Stimulated activated CD8-positive, alpha-beta memory T cell treated with anti-CD3 and anti-CD28 coated beads, Interleukin-4, amount 100 ng/mL, for 1 hour (primary cell): ENCODE data around the gene SEZ6L.

ENCODE experiments used
- DNase-seq, 2 donors: peaks; one replicate each; pipeline ENCODE4 v3.0.0-alpha.2; 2020; ENCODE audit warnings: low read depth in 2 of 2, low spot score in 1 of 2

The SEZ6L gene

DNA sequence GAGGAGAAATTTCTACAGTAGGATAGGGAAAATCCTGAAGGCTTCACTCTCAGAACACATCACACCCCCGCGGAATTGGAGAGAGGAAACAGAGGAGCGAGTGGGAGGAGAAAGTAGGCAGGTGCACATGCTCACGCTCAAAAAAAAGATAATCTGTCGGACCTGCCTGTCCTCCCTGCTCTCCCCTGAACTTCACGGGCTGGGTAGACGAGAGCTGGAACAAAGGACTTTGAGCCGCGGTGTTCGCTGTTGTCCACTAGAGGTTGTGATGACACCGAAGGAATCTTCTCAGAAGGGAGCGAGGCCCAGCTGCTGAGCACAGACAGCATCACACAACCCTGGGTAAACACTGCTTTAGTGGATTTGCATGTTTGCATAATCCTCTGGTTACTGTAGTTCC lies 5.0 kb downstream of the SEZ6L start:
- DNase-seq = no peak

DNA sequence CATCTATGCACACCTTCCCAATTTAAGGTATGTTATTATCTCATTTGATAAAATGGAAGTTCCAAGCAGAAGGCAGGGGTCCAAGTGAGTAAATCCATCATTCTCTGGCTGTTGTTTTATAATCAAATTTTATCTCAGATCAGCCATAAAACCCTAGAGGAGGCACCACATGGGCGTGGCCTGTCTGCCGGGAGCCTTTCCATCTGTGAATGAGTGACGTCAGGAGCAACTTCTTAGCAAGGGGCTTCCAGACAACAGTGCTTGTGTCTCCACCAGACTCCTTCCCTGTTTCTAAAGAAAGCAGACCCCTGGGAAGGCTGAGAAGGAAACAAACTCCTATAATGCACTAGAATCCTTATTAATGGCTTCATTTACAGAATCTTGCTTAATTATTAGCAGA lies 13.5 kb downstream of the SEZ6L start:
- DNase-seq = no peak

DNA sequence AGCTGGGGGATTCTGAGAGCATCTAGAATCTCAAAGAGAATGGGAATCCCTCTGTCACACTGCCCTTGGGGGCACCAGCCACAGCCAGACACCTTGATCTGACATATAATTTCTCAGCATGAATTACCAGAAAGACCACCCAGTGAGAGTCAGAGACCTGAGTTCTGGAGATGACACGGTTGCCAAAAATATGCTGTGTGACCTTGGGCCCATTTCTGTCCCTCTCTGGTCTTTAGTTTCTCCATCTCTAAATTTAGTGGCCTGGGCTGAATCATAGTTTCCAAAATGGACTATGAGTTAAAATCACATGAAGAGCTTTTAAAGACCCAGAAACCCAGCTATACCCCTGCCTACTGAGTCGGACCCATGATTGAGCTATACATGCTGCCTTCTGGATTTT lies 15.9 kb downstream of the SEZ6L start:
- no peak for DNase-seq

DNA sequence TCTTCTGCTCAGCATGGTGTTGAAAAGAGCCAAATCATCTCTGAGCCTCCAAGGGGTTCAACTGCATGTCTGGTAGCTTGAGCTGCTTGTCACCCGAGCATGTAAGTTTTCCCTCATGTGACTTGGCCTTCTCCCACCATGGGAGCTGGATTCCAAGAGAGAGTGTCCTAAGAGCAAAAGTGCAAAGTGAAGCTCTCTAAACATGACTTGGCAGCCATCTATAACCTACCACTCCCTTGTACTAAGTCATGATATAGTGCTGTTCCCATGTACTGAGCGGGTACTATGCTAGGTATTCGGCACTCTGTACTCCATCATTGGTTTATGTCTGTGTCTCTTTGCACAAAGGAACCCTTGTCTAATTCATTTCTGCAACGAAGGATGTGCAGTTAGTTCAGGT lies 19.1 kb downstream of the SEZ6L start:
- no peak for DNase-seq

DNA sequence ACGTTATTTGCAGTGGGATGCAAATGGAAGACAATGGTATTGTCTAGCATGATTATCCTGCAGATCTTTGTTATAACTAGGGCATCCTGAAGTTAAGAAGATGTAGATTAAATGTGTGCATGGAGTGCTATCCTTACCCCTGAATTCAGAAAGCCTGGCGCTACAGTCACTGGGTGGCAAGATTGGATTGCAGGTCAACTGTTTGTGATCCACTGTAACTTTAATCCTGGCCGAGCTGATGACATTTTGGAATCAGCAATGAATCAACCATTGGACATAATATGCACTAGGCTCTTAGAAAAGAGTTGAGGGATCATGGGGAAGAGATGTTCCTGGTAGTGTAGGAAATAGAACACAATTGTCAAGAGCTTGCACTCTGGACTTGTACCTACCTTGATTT lies 25.1 kb downstream of the SEZ6L start:
- no peak for DNase-seq

DNA sequence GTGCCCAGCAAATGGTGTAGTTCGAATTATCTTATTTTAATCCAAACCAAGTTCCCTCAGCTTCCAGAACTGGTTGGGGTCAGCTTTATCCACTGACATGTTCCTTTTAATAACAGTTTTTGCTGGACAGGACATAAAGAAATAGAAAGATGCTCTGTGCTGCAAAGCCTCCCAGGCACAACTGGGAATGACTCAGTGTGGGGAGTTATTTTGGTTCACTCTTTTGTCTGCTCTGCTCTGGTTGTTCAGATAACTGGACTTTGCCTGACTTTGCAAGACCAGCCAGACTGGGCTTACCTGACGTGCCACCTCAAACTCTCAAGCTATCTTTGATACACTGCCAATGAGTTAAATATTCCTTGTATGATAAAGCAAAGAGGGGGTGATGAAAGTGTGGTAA lies 25.6 kb downstream of the SEZ6L start:
- no peak for DNase-seq

DNA sequence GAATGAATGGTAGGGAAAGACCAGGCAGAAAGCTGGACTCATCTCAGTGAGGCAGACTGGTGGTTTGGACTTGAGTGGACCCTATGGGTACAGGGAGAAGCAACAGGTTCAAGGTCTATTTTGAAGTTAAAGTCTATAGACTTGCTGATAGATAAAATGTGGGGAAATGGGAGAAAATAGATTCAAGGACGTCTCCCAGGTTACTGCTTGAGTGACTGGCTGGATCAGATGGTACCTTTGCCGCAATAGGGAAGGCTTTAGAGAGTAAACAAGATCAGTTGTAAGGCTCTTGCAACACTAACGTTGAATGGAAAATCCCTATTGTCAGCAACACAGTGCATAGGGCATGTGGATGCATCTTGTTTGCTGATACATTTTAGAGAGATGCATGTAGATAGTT lies 27.4 kb downstream of the SEZ6L start:
- DNase-seq = no peak

DNA sequence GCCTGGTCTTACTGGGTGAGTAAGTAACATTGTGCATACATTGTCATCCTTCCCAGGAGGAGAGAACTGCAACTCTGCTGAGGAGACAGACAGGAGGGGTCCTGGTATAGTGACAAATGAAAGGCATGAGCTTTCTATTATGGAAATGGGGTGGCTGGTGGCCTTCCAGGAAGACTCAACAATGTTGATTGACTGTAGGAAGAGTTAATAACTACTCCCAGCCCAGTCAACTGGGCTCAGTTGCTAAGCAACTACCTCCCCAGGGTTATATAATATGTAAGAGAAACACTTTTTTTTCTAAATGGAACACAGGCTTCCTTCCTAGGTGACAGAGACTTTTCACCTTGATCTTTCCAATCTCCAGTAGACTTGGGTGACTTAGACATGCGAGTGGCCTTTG lies 28.2 kb downstream of the SEZ6L start:
- DNase-seq = no peak

DNA sequence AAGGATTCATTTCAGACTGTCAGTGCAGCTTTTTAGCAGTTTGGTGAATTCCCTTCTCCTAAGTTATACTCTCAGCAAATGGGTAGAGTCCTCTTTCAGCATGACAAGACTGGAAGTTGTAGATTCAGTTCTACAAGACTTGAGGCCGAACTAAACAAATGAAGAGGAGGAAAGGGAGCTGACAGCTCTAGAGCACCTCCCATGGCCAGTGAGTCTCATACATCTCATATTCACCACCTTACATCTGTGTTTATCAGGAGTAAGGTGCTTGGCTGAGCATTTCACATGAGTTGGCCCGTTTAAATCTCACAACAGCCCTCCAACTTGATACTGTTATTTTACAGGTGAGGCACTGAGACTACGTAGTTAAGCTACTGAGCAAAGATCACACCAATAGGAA lies 30.4 kb downstream of the SEZ6L start:
- no peak for DNase-seq

DNA sequence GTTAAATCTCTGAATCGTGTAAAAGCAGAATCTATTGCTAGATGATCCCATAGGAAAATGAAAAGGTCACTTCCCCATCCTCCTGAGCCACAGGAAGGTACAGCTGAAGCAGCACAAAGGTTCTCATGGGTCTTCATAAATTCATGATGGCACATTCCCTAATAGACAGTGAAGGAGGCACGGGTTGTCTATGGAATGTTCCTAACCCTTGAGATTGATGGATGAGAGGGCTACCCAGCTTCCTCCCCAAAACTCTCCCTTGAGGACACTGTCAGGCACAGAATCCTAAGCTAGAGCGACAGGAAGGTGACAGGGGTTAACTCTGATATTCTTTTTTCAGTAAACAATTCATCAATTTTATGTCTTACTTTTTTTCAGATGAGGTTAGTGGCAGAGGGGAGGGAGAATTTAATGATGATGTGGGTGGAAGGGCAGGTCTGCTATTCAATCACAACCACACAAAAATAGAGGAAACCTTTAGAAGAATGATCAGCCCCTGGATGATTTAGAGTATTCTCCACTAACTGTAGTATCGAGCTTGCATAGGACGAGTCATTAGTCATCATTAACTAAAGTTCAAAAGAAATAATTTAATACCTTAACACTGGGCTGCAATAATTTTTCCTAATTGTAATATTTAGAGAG lies 33.1 kb downstream of the SEZ6L start:
- DNase-seq = no peak

DNA sequence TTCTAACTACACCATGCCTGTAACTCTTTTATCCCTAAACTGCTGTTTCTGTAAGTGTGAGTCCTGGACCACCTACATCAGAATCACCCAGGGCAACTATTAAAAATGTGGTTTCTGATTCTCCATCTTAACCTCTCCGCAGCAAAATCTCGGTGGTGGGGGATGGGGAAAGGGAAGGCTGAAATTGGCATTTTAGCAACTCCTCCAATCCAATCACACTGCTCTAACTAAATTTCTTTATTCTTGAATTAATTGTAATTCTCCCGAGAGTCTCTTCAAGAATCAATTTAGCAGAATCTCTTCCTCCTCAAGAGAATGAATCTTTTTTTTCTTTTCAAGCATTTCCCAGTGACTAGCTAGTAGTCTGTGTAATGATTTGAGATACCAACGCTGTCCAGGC lies 36.2 kb downstream of the SEZ6L start:
- DNase-seq = no peak

DNA sequence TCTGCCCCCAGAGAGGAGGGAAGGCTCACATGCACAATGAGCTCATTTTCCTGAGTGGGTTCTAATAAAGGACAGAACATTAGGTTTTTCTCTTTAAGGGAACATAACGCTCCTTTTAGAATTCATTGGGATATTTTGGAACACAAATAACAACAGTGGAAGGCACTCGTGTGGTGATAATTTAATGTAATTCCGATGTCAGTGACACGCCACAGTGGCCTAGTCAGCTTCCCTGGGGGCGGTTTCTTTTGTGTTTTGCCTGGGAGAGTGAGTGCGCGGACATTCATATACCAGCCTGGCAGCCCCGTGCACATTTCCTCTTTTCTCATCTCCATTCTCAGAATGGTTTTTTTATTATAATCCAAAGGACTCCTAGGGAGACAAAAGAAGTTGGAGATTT lies 41.1 kb downstream of the SEZ6L start:
- DNase-seq = no peak

DNA sequence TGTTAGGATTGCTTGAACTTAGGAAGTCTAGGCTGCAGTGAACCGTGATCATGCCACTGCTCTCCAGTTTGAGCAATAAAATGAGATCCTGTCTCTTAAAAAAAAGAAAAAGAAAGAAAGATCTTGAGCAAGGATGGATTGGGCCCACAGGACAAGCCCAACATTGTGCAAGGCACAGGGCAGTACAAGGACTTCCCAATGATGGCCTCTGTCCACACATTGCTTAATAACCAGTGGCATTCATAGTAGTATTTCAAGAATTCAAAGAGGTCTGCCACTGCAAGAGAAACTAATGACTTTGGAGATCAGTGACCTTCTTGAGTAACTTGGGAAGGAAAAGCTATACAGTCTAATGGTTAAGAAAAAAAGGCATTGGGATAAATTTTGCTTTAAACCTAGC lies 44.6 kb downstream of the SEZ6L start:
- DNase-seq = no peak

DNA sequence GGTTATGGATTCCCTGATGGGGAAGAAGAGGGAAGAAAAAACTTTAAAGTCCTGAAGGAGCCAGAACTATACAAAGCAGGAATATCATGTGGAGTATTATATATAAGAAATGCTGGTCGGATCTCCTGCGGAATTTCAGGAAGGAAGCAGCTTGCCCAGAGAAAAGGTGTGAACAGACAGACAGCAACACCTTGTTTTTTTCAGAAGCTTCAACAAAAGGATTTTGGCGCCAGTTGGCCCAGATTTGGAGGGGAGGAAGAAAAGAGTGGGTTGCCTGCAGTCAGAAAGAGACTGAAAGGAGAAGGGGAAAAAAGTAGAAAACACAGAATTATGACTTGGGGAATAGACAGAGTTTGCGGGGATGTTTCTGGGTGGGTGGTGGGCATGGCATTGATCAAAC lies 45.2 kb downstream of the SEZ6L start:
- no peak for DNase-seq

DNA sequence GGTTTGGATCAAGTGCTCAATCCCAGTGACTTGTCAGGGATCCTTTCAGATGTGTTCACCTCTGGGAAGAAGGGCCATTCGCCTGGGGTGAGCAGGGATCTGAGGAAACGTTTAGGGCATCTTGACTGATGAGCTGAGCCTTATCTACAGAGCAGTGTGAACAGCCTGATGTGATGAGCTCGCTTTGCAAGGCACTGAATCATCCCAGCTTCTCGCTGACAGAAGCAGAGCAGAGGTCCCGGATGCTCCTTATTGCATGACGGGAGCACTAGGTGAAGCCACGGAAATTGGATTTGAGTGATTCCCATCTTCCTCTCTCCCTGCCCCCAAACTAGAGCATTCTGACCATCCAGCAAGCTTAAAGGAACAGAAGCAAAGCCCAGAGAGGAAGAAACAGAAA lies 46.5 kb downstream of the SEZ6L start:
- DNase-seq = no peak

DNA sequence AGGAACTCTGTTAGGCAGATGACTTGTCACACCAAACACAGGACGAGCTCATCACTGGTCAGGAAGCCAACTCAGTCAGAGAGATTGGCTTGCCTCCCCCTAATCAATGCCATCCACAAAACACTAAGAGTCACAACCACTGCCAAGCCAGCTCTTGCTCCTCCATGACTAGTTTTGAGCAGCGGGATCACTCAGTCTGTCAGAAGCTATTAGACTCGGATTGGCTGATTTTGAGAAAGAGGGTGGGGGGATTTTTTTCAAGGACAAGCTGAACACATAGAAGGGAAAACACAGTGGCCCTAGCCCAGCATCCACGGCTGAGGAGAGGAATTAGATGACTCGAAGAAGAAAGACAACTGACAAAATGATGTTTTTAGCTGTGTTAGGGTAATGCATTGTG lies 55.9 kb downstream of the SEZ6L start:
- DNase-seq = no peak

DNA sequence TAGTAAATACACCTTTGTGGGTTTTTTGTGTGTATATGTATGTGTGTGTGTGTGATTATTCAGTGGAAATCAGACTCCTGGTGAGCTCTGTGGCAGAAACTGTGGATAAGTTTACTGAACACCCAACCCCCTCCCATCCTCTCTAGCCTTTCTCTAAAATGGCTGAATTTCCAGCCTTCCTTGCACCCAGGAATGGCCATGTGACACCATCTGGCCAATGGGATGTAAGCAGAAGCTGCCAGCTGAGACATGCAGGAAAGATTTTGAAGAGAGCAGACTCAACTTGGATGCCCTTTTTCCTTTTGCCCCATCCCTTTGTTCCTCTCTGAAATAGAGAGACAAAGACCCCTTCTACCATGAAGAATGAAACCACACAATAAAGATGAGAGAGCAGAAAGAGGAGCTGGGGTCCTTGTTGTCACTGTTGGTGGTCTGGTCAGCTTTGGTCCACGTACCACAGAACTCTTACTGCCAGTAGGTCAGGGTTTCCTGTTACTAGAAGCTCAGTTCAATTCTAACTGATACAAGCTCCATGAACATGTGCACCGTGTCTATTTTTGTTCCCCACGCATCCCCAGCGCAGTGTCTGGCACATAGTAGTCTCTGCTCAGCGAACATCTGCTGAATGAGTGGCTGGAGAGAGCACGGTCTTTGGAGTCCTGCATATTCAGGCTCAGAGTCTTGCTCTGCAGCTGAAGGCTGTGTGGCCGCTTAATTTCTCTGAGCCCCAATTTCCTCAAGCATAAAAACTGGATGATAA lies 57.5 kb downstream of the SEZ6L start:
- DNase-seq = no peak

DNA sequence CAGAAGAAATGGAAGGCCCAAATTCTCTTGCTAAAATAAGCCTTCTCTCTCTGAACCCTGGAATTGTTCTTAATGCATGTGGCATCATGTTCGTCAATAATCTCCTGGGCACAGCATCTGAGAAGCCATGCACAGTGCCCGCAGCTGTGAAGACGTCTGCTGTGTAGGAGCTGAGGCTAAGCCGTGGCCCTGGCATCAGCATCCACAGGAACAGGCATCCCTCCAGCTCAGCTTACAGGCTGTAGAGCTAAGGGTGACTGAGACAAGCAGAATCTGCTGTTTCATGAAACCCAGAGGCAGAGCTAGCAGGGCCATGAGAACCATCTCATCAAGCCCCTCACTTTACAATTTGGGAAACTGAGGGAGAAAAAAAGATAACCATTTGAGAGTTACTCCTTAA lies 60.6 kb downstream of the SEZ6L start:
- no peak for DNase-seq

DNA sequence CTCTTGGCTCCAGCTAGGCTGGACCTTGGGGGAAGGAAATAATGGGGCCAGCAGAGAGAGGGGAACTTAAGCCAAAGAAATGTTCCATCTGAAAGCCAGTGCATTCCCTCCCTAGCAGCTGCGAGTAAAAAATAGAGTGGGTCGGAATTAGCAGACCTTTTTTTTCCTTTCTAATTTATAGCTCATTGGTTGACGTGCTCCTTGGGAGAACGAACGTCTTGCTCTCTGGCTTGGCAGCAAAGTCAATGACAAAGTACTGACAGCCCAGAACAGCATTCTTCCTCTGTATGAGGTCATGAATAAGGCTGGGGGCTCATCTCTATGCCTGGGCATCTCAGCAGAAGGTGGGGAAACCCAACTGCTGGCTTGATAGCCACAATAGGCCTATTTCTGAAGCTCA lies 65.0 kb downstream of the SEZ6L start:
- DNase-seq = no peak

DNA sequence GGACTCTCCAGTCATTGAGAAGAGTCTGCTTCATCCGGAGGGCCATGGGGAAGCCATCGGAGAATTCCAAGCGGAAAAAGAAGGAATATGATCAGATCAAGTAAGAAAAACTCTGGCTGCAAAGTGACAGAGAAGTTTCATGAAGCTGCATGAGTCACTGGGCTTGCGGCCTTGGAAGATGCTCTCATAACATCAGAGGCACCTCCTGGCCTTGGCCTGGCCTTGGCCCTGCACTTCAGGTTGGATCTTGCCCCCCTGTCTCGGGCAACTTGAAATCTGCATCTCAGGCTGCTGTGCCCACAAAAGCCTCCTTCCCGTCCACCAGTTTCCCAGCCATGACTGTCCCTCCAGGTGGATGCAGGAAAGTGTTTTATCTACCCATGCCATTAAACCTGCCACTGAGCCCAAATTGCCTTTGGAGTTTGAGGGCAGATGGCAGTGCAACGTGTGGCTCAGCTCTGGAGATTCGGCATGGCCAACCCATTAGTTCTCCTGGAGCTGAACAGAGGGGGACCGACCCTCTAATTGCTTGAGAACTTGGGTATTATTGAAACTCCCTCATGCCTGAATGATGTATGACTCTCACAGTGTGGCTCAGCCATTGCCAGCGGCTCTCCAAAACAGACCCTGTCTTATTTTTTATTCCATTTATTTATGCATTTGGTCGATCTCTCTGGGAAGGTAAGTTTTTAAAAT lies 66.7 kb downstream of the SEZ6L start:
- DNase-seq = no peak

DNA sequence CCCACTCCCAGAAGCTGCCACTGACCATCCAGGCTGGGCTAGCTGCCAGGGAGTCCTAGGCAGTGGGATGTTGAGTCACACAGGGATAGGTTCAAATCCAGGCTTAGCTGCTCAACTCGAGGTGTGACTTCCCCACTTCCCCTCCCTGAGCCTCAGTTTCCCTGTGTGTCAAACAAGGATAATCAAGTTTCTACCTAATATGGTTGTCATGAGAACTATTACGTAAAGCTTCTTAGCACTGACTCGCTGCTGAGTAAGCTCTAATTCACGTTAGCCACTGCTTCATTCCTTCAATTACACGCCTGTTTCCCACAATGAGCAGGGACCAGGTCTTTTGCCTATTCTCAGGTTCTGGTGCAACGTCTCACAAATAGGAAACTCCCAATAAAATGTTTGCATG lies 67.7 kb downstream of the SEZ6L start:
- DNase-seq = no peak

DNA sequence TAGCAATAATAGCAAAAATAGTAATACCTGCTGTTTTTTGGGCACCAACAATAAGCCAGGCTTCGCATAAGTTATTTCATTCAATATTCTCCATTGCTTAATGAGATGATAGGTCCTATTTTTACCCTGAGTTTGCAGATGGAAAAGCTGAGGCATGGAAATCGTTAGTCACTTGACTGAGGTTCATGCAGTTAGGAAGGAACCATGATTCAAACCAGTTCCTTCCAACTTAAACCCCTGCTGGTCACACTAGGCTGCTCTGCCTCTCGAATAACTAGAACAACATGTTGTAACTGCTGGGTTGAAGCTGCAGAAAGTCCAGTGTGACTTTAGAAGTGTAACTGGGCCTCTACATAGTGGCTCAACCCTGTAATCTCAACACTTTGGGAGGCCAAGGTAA lies 69.3 kb downstream of the SEZ6L start:
- DNase-seq = no peak

DNA sequence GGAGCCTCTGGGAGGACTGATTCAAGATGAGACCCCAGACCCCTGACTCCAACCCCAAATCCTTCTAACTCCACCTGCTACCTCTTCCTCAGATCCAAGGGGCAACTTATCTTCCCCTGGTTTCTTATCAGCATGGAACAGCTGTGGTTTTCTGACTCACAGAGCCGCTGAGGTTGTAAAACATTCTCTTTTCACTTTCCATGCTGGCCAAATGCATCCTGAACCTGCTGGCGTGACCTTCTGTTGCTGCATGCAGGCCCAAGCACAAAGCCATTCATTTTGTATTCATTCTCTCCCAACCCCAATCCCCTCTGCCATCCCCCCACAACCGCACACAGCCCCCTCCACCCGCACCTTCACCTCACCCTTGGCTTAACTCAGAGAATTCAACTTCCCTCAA lies 70.3 kb downstream of the SEZ6L start:
- DNase-seq = no peak
